ENCODE results near the gene GDPD3. TPM values are rescaled to one million over a fixed set of nuclear protein-coding genes. Genes with fewer than 3 reads are reported as not detected.

GDPD3 gene
- total RNA-seq, 1 experiment from 2014 or later: 0.67 TPM

DNA sequence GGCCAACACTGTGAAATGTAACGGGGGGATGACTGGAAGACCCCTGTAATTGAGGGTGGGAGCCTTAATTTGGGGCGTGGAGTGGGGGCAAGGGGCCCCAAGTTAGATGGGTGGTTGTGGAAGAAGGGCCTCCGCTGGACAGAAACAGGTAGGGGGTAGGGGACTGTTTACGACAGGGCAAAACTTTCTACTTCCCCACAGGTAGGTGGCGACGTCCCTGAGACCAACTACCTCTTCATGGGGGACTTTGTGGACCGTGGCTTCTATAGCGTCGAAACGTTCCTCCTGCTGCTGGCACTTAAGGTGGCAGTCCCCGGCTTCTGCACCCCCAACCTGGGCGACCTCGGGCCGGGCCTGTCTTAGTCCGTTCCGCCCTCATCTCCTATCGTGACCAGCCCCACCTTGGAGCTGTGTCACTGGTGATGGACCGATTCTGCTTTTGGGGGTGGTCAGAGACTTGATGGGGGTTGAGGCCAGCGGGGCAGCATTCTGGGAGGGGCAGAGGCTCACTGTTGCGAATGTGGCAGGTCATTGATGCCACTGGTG is 30.7 kb downstream of the GDPD3 start:
- DNase-seq (ENCODE audit: extremely low read depth, low read depth): no peak

DNA sequence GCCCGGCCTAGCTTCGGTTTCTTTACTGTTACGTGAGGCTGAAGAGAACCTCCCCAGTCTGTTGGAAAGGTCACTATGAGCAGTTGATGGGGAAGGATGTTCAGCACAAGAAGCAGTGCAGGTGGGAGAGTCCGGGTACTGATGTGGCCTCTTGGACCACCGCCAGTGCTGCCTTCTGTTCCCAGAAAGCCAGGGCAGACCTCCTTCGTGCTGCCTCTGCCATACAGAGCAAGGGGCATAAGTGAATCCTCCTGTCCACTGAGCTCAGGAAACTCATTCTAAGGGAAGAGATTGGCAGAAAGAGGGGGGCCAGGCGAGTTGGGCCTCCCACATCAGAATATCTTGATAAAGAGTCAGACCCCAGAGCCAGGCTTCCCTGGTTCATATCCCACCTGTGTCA is 33.9 kb downstream of the GDPD3 start:
- DNase-seq (ENCODE audit: extremely low read depth, low read depth): no peak

DNA sequence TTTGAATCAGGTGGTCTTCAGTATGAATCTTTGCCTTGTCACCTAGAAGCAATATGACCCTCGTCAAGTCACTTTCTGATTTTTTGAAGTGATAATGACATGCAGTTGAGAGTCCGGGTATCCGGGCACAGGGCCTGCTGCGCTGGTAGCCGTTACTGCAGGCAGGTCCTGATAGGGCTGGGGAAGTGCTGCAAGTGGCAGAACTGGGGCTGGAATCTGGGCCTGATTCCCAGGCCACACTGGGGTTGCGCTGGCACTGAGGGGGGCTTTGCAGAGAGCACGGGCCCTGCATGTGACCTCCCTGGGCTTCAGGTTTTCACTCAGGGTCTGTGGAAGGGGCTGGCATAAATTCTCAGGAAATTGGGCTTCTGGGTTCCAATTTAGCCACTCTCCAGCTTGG is 34.6 kb downstream of the GDPD3 start:
- DNase-seq (ENCODE audit: extremely low read depth, low read depth): no peak

DNA sequence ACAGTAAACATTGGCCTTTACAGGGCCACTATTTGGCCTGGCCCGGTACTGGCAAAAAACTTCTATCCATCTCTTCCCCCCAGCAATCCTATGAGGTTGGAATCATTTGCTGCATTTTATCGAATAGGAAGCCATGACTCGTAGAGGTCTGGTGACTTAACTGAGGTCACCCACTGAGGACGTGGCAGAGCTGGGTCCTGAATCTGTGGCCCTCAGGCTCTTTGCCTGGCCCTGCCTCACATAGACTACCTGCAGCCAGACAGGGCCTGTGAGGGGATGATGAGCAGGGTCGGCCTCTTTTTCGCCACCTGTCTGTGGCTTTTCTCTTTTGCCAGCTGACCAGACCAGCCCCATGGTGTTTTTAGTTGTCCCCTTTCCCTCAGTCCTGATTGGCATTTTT is 35.7 kb downstream of the GDPD3 start:
- no peak for DNase-seq (ENCODE audit: extremely low read depth, low read depth)

DNA sequence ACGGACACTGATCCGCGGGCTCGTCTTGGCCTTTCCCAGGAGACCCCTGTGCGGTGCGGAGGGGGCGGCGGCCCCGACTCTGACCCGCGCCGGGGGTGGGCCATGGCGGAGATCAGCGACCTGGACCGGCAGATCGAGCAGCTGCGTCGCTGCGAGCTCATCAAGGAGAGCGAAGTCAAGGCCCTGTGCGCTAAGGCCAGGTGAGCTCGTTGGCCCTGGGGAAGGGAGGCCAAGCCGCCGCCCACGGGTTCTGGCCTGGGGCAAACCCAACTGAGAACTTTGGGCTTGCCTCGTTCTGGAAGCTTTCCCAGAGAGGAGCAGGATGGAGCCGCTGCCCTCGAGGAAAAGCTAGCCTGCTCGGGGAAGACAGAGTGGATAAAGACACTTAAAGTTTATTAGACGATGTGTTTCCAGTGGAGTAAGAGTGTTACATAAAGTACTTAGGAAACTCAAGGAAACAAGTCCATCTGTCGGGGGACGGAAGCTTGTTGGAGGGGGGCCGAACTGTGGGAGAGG is 37.0 kb downstream of the GDPD3 start:
- DNase-seq (ENCODE audit: extremely low read depth, low read depth): no peak

DNA sequence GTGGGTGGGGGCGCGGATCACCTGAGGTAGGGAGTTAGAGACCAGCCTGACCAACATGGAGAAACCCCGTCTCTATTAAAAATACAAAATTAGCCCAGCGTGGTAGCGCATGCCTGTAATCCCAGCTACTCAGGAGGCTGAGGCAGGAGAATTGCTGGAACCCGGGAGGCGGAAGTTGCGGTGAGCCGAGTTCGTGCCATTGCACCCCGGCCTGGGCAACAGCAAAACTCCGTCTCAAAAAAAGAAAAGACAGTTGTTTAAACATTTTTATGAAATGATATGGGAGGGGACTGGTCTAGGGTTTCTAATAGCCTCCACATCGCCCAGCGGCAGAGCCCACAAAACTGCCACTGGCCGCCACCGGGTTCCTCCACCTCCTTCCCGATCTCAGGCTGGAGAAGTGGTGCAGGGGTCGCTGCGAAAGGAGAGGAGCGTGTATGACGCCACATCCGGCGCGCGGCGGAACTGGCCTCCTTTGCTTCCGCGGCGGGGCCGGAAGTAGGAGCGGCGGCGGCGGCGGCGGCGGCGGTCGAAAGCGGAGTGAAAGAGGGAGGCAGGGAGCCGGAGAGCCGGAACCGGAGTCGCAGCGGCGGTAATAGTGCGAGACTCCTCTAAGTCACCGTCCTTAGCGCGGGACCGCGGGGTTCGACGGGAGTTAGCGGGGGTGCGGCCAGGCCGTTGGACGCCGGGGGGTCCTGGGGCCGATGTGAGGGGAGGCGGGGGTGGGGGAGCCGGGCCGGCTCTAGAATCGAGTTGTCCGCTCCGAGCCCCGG is 37.6 kb downstream of the GDPD3 start, which contains the start of gene PPP4C:
Gene PPP4C, plus strand, starts transcription at position 492 of the 773 bp plus-strand sequence. CDS start 384 bp downstream, outside the sequence.
- peak; percentile 83 for DNase-seq (ENCODE audit: extremely low read depth, low read depth)

DNA sequence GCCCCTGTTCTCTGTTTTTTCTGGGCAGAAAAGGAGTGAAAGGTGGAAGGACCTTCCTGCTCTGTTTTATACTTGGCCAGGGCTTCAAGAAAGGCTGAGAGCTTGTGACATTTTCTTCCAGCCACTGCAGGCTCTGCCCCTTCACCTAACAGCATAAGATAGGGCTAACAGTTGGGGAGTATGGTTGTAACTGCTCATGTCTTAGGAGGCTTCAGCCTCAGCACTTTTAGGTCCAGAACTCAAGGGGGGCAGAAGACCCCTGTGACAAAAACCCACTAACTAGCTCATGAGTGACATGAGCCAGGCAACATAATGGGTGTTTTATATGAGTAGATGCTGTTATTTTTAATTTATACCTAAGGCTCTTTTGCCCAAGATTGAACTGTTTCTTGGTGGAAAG is 42.8 kb downstream of the GDPD3 start:
- no peak for DNase-seq (ENCODE audit: extremely low read depth, low read depth)

DNA sequence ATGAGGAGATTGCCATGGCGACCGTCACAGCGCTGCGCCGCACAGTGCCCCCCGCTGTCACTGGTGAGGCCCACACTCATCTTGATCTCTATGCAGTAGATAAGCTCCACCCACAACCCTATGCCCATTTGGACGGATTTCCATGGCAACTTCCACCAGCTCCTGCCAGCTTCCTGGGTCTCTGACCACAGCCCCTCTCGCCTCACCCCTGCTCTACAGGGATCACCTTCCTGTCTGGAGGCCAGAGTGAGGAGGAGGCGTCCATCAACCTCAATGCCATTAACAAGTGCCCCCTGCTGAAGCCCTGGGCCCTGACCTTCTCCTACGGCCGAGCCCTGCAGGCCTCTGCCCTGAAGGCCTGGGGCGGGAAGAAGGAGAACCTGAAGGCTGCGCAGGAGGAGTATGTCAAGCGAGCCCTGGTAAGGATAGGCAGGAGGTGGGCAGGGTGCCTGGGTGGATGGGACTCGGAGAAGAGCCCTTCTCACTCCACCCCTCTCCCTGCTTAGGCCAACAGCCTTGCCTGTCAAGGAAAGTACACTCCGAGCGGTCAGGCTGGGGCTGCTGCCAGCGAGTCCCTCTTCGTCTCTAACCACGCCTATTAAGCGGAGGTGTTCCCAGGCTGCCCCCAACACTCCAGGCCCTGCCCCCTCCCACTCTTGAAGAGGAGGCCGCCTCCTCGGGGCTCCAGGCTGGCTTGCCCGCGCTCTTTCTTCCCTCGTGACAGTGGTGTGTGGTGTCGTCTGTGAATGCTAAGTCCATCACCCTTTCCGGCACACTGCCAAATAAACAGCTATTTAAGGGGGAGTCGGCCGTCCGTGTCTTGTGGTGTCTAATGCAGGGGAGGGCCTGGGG is 43.5 kb downstream of the GDPD3 start:
- no peak for DNase-seq (ENCODE audit: extremely low read depth, low read depth)

DNA sequence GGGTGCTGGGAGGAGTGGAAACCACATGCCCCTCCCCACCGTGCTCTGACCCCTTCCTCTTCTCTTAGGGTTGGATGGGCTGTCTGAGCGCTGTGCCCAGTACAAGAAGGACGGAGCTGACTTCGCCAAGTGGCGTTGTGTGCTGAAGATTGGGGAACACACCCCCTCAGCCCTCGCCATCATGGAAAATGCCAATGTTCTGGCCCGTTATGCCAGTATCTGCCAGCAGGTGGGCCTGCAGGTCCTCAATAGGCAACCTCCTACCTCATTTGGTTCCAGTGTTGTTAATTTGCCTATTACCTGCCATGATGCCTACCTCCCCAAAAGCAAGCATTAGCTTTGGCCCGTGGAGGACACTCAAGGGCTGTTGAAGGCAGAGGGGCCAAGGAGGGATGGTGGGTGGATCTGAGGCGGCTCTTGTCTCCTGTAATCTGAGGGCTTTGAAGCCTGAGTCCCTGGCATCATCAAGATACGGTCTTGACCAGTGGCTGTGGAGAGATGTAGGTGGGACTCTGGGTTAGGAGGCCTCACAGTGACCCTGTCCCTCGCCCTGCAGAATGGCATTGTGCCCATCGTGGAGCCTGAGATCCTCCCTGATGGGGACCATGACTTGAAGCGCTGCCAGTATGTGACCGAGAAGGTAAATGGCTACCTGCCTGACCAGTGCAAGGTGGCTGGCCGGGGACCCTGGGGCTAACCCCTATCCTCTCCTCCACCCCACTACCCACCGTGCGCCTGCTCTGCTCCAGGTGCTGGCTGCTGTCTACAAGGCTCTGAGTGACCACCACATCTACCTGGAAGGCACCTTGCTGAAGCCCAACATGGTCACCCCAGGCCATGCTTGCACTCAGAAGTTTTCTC is 44.4 kb downstream of the GDPD3 start:
- no peak for DNase-seq (ENCODE audit: extremely low read depth, low read depth)

DNA sequence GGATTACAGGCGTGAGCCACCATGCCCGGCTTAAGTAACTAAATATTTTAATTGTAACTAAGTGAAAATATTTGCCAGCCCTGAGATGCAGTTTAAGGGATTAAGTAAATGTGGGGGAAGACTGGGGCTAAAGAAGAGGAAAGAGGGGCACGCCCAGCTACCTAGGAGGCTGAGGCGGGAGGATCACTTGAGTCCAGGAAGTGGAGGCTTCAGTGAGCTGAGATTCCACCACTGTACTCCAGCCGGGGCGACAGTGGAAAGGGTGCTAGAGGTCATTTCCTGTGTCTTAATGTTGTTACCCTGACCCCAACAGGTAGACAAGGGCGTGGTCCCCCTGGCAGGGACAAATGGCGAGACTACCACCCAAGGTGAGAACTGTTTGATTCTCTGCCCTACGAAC is 45.0 kb downstream of the GDPD3 start:
- no peak for DNase-seq (ENCODE audit: extremely low read depth, low read depth)

DNA sequence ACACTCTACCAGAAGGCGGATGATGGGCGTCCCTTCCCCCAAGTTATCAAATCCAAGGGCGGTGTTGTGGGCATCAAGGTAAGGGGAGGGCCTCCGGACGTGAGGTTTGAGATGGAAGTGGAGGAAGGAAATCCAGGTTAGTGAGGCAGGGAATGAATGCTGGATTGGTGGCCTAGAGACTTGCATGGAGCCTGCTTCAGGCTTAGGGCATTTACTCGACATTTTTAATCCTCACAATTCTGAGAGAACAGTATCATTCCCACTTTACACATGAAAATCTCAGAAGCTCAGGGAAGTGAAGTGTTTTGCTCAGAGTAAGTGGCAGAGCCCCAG is 45.8 kb downstream of the GDPD3 start:
- no peak for DNase-seq (ENCODE audit: extremely low read depth, low read depth)

DNA sequence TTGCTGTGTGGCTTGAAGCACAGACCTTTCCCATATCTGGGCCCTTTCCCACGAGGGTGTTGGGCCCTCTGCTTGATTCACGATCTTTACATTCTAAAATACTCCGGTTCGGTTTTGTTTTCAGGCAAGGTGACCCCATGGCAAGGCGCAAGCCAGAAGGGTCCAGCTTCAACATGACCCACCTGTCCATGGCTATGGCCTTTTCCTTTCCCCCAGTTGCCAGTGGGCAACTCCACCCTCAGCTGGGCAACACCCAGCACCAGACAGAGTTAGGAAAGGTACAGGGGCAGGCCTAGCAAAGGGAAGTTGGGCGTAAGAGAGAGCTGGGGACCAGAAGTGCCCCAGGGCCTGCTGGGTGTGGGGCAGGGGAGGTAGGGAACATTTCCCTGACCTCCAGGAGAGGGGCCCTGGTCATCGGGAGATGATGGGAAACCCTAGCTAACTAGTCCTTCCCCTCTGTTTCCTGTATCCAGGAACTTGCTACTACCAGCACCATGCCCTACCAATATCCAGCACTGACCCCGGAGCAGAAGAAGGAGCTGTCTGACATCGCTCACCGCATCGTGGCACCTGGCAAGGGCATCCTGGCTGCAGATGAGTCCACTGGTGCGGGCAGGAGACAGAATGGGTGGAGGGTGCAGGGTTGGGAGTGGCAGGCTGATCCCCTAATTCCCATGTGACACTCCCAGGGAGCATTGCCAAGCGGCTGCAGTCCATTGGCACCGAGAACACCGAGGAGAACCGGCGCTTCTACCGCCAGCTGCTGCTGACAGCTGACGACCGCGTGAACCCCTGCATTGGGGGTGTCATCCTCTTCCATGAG is 46.4 kb downstream of the GDPD3 start:
- DNase-seq (ENCODE audit: extremely low read depth, low read depth): no peak

DNA sequence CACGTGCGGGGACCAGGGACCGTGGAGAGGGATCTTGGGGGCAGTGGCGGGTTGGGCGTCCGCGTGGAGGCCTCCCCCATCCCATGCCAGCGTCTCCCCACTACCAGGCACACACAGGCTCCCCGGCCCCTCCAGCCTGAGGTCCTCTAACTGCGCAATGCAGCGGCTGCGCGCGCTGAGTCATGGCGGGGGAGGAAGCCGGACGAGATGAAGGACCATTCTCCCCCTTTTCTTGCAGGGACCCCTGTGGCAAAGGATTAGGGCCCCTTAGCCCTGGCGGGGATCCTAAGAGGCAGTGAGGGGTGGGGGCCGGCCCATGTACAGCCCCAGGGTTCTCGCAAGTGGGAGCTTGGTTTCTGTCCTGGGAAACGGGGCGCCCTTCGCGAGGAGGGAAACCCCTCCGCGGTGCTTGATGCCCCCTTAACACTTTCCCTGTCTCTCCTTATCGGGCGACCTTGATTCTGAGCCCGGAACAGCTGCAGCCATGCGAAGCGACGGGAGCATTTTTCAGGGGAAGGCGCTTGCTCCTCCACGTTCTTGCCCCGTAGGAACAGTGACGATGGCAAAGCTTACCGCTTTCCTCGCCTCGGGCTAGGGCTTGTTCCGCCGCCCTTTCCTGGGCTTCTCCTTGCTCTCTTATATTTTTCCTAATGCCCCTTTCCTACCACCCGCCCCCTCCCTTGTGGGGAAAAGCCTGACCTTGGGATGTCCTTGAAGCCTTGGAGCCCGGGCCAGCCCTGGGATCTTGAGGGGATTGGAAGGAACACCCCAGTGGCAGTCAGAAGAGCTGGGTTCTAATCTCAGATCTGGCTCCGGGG is 47.2 kb downstream of the GDPD3 start:
- DNase-seq (ENCODE audit: extremely low read depth, low read depth): no peak

DNA sequence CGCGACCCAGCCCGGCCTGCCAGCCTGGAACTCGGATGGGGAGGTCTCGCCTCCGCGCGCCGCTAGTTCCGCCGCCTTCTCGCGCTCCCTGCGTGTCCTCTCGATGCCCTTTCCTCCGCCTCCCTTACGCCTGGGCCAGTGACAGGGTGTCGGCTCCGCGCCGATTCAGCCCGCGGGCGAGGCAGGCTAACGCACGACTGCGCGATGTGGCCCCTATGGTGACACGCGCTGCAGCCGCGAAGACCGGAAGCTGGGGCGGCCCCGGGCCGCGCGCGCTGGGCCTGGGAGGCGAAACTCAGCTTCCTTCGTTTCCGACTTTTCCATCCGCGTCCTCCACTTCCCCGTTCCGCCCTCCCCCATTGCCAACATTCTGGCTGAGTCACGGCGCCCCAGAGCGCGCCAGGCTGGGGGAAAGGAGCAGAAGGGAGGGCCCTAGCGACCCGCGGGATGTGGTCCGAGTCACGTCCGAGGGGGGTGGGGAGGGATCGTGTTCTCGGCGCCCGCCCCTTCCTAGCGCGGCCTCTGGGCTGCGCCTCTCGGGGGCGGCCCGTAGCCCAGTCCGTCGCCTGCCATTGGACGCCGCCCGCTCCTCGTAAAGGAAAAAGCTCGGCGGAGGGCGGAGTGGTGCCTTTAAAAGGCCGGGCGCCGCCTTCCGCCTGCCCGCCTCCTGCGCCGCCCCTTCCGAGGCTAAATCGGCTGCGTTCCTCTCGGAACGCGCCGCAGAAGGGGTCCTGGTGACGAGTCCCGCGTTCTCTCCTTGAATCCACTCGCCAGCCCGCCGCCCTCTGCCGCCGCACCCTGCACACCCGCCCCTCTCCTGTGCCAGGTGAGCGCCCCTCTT is 48.0 kb downstream of the GDPD3 start, which contains the start of gene ALDOA:
Gene ALDOA, plus strand, starts transcription at position 659 of the 841 bp plus-strand sequence. CDS start 1,138 bp downstream, outside the sequence.
- peak; percentile 96 for DNase-seq (ENCODE audit: extremely low read depth, low read depth)

DNA sequence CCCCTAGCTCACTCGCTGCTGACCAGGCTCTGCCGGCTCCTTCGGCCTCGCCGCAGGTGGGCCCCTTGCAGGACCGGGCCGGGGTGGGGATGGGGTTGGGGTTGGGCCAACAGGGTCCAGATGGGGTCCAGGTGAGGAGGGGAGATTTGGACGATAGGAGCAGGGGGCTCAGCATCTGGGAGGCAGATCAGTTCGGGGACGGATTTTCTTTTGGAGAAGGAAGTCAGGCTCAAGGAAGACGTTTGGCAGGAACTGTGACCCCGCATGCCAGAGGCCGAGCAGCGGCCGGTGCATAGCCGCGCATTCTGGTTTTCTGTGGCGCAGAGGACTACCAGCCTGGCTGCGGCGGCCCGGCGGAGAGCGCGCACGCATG is 48.6 kb downstream of the GDPD3 start:
- DNase-seq (ENCODE audit: extremely low read depth, low read depth): no peak

DNA sequence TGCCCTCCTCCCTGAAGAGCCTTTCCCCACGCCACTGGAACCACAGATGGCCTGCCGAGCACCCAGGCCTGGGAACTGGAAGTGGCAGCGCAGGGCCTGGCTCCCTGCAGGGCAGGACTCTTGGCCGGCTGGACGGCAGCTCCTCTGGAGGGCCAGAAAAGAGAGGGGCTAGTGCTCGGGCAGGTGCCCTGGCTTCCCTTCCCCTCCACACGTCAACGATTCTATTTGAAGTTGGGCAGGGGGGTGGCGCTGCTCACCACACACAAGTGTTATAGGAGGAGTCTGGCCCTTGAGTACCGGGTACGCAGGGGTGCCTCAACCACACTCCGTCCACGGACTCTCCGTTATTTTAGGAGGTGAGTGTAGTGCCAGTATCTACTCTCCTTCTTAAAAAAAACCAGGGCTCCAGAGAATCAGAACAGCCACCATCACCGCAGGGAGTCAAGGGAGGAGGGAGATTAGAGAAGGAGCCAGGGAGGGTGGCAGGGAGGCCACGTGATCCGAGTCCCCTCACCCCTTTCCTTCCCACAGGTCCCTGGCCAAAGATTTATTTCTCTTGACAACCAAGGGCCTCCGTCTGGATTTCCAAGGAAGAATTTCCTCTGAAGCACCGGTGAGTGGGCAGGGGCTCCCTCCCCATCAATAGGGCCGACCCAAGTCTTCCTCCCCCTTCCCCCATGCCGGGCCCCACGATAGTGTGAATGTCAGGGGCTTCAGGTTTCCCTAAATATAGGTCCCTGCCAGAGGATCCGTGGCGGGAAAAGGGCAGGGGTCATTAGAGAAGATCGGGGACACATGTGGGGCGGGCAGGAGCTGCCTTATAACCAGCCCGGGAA is 49.2 kb downstream of the GDPD3 start:
- peak; percentile 68 for DNase-seq (ENCODE audit: extremely low read depth, low read depth)

Measured in NCI-H460 (cell line).